Mesenteric fat pad (tissue), 1 donor: Measurements from ENCODE around the gene FUT7. TPM values are rescaled to one million over a fixed set of nuclear protein-coding genes. Genes with fewer than 3 reads are reported as not detected.

Experiments used
- DNase-seq: peaks from one replicate; pipeline ENCODE4 v3.0.0-alpha.2; 2020; ENCODE audit warnings: low spot score
- total RNA-seq: library from RNA; stranded (reverse); fragmentation: NEBNext Ultra II Directional; extraction: Animal tissue kit (Norgen Biotek cat#: 25700); gene quantifications from one replicate; pipeline ENCODE4 v1.2.1, GENCODE V29; 2021
- donor health status: DM: yes; HTN: yes; CAD: no.

Gene FUT7
- total RNA-seq, 1 donor from 2014 or later = 0.55 TPM

- no peak for DNase-seq
Observed at GRCh38 chr9:137050570-137050969, 18.7 kb upstream of the FUT7 start.

- DNase-seq = no peak
Observed at GRCh38 chr9:137049544-137050449, 17.9 kb upstream of the FUT7 start.

- DNase-seq = no peak
Observed at GRCh38 chr9:137048655-137049543, 17.0 kb upstream of the FUT7 start.

- no peak for DNase-seq
Observed at GRCh38 chr9:137046088-137046787, 14.3 kb upstream of the FUT7 start, which contains the start of gene NPDC1. NPDC1 (minus strand) TSS chr9:137046177; CDS start chr9:137045989, 188 bp downstream.

- no peak for DNase-seq
Observed at GRCh38 chr9:137045294-137046087, 13.6 kb upstream of the FUT7 start.

GRCh38 chr9:137044502-137045177, 12.8 kb upstream of the FUT7 start:
- no peak for DNase-seq

GRCh38 chr9:137044037-137044436, 12.1 kb upstream of the FUT7 start:
- no peak for DNase-seq

- DNase-seq = no peak
Observed at GRCh38 chr9:137042751-137043727, 11.2 kb upstream of the FUT7 start.

GRCh38 chr9:137041124-137041523, 9.2 kb upstream of the FUT7 start:
- DNase-seq = no peak

GRCh38 chr9:137040568-137040967, 8.7 kb upstream of the FUT7 start:
- no peak for DNase-seq

- DNase-seq = no peak
Observed at GRCh38 chr9:137039611-137040366, 7.9 kb upstream of the FUT7 start.

GRCh38 chr9:137038916-137039315, 7.0 kb upstream of the FUT7 start:
- DNase-seq = no peak

- DNase-seq = no peak
Observed at GRCh38 chr9:137037483-137037882, 5.6 kb upstream of the FUT7 start.

GRCh38 chr9:137037035-137037434, 5.1 kb upstream of the FUT7 start:
- no peak for DNase-seq

GRCh38 chr9:137035937-137036336, 4.0 kb upstream of the FUT7 start:
- DNase-seq = no peak

- no peak for DNase-seq
Observed at GRCh38 chr9:137035507-137035834, 3.6 kb upstream of the FUT7 start.

GRCh38 chr9:137034709-137035506, 3.0 kb upstream of the FUT7 start:
- DNase-seq = no peak
